ENCODE data around the gene ACTR3.
A peak's percentile ranks its signal among the peaks of the same experiment; 100 is the strongest.
"Not testable (repeated sequence)": the region's sequence is repeated elsewhere in the genome, so short reads cannot be mapped to it uniquely, and the experiment has no call there.

The ACTR3 gene

DNA sequence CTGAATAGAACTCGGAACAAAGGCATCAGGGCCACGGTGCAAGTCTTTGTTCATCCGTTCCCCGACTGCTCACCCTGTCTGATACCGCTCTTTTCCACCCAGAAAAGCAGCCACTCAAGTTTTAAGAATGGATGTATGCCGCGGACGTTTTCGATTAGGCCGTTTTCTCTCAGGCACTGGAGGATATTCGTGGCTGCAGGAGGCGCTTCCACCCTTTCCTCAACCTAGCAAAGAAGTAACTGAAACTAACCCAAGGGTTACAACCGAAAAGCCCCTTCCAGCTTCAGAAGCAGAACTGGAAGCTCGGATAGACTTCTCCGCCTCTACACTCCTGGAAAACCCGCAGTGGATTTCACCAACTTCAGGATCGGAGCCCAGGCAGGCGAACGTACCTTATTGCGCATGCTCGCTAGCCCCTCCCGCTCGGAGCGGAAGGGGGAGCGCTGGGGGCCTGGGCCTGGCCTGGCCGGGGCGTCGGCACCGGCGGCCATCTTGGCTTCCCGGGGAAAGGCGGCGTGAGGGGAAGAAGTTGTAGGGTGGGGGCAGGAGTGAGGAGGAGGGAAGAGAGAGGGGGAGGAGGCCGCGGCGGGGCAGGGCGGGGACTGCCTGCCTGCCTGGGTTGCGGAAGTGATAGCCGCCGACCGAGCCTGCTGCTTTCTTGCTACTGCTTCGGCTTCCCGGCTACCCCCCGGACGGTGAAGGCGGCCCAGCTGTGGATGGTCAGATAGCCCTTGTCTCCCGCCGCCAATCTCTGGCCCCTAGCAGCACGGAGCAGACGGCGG is at the start of gene ACTR3:
TSS of gene ACTR3 (plus strand) at position 619 of the 782 bp plus-strand sequence. CDS start 191 bp downstream, outside the sequence.
- DNase-seq: peak; percentile 96

DNA sequence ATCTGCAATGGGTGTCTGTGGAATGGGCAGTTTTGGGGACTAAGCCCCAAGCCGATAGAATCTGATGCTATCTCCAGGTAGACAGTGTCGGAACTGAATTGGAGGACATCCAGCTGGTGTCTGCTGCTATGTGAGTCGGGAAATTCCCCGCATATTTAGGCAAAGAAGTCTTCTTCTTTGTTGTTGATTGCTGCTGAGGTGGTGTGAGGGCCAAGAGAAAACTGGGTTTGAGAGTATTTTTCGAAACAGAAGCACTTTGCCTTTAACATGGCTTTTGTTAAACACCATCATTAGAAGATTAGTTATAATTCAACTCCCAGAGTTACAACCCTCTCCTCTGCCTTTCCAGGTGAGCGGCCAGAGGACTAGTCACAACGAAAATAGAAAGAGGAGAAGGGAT is 49.4 kb upstream of the ACTR3 start:
- no peak for DNase-seq

DNA sequence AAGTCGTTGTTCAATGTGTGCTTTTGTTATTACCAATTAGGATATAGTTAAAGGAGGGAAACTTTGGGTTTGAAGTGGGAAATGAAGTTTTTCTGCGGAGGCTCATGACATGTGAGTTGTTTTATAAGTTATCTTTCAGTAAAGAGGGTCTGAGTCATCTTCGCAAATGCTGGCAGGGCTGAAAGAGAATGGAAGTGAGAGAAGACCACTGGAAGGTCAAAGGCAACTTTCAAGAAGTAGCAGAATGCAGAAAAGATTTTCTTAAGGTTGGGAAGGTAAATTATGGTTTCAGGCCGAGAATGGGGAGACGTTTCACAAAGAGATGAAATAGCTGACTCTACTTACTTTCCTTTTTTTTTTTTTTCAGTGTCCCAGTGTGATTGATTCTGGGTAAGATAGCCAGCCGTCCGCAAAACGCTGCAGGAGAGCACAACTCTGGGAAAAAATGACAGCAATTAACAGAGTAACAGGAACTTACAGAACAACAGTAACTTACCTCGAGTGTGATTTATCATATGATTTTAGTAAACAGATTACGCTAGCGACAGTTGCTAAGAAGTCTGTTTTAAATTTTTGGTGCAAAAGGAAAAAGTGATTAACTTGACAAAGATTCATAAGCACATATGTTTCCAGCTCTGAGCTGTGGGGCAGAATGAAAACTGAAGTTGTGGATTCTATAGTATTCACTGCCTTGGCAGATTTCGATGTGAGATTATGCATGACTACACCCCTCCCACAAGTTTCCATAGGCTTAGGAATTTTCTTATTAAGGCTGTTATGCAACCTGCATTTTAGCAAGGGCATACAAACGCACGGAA is 46.8 kb upstream of the ACTR3 start:
- DNase-seq: no peak

DNA sequence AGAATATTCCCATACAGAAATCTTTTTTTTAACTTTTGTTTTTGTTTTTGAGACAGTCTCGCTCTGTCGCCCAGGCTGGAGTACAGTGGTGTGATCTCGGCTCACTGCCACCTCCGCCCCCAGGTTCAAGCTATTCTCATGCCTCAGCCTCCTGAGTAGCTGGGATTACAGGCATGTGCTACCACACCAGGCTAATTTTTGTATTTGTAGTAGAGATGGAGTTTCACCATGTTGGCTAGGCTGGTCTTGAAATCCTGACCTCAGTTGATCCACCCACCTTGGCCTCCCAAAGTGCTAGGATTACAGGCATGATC is 46.2 kb upstream of the ACTR3 start:
- not testable (repeated sequence) for DNase-seq

DNA sequence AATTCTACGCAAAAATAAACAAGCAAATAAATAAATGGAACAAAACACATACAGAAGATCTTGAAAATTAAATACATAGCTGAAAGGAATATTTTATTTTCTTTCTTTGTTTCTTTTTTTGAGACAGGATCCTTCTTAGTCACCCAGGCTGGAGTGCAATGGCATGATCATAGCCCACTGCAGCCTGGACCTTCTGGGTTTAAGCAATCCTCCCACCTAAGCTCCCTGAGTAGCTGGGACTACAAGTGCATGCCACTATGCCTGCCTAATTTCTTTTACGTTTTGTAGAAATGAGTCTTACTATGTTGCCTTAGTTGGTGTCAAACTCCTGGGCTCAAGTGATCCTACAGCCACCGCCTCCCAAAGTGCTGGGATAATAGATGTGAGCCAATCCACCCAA is 44.6 kb upstream of the ACTR3 start:
- DNase-seq: no peak

DNA sequence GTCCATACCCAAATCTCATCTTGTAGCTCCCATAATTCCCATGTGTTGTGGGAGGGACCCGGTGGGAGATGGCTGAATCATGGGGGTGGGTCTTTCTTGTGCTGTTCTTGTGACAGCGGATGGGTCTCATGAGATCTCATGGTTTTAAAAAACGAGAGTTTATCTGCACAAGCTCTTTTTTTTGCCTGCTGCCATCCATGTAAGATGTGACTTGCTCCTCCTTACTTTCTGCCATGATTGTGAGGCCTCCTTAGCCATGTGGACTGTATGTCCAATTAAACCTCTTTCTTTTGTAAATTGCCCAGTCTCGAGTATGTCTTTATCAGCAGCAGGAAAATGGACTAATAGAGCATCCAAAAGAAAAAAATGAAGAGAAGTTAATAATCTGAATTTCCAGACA is 44.1 kb upstream of the ACTR3 start:
- DNase-seq: not testable (repeated sequence)

DNA sequence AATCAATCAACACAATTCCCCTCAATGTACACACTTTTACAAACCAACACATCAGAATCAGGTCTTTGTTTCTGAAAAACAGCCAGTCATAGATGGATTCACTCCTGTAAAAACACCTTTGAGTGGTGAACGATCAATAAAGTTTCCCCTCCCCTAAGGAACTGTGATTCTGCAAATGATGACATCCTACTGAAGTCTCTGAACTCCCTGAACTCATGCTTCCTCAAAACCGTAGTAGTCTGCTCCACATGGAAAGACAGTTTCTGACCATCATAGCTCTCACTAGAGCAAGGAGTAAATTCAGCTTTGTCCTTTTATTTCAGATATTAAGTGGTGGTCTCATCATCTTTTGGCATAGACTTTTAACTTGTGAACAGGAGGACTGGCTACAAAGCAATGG is 43.5 kb upstream of the ACTR3 start:
- DNase-seq: no peak

DNA sequence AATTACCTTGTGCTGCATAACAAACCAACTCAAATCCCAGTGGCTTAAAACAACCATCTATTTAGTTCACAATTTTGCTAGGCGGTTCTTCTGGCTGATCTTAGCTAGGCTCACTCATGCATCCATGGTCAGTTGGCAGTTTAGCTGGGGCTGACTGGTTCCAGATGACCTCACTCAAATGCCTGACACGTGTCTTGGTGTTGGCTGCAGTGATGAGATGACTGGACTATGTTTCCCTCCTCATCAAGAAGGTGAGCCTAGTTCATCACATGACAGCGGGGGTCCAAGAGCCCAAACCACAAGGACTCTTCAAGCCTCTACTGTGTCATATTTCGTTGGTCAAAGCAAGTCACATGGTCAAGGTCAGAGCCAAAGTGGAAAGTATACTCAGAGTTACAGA is 42.7 kb upstream of the ACTR3 start:
- no peak for DNase-seq

DNA sequence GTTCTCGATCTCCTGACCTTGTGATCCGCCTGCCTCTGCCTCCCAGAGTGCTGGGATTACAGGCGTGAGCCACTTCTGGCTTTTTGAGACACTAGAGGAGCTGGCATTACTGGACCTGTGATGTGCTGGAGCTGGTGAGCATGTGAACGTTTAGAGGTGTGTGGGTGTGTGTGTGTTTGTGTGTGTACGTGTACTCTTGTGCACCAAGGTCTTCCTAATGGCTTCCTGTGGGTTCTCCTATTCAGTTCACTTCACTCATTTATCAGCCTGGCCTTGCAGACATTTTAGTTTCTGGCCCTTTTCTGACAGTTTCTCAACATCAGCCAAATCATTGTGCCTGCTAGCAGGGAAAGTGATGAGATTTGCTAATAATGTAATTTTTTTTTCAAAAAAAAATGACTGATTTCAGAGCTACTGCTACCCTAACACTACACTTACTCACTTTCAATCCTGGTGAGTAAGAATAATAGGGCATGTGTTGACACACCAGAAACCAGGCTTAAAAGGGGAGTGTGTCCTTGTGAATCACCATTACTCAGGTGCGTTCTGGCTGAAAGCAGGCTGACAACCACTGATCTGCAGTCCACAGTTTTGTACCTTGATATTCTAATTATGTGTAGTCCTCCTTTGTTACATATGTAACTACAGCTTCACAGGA is 41.0 kb upstream of the ACTR3 start:
- DNase-seq: no peak

DNA sequence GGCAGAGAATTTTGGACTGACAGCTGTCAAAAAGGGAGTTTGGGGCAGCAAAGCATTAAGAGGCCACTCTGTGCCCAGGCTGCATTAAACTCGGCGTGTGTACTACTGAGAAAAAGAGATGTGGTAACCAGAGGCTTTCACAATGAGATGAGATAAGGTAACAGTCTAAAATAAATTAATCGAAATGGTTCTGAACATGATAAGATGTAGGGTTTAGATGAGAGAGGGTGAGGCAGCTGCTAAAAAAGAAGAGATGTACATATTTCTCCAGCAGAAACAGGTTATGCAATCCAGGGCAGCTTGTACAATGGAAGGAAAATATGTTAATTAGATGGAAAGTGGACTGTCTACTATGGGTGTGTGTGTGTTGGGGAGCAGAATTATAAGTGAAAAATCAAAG is 39.2 kb upstream of the ACTR3 start:
- no peak for DNase-seq

DNA sequence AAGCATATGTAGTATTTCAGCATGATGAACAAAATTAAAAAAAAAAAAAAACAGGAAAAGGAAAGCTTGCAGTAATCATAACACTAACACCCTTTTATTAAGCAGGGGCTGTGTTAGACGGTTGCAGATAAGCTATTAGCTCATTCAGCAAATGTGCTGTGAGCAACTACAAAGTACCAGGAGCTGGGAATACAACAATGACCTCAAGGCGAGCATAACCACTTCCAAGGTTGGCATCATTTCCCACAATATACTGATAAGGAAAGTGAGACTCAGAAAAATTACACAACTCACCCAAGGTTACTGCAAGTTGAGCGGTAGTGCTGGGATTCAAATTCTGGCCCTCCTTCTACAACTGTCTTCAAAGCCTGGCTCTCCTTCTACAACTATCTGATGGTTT is 38.2 kb upstream of the ACTR3 start:
- DNase-seq: no peak

DNA sequence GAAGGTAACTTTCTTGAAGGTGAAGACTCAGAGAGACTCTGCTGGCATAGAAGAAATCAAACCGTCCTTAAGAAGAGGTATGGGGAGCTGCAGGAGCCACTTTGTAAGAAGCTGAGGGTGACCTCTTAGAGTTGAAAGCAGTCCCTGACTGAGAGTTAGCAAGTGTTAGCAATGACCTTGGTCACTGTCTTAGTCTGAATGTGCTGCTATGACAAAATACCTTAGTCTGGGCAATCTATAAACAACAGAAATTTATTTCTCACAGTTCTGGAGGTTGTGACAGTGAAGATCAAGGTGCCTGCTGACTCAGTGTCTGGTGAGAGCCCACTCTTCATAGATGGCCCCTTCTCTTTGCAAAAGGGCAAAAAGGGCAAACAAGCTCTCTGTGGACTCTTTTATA is 35.7 kb upstream of the ACTR3 start:
- no peak for DNase-seq

DNA sequence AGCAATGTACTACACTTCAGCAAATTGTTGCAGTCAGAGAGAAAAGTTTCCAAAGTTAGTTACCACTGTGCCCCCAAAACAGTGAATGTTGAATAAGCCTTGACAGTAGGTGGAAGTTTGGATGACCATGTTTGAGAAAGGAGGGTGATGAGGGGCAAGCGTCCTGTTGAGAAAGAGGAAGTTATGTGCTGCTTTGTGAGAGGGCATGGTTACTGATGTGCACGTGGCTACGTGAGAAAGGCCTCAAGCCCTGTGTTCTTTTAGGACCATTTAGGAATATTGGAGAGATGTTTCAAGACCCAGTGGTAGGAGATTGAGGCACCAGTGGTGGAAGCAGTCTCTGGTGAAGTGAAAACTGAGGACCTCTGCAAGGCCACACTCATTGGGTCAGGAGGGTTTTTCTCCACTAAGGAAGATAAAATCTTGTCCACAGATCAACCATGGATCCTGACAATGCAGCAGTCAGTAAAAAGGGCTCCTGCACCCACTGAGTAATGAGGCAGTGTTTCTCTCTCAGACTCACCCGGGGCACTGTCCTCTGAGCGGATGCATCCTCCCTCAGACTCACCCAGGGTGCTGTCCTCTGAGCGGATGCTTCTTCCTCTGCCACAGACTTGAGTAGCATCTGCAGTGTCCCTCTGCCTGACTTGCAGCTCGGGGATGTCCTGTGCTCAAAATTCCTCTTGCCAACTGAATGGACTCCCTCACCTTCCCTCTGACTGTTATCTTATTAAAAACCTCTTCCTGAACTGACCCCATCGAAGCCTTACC is 34.7 kb upstream of the ACTR3 start:
- no peak for DNase-seq

DNA sequence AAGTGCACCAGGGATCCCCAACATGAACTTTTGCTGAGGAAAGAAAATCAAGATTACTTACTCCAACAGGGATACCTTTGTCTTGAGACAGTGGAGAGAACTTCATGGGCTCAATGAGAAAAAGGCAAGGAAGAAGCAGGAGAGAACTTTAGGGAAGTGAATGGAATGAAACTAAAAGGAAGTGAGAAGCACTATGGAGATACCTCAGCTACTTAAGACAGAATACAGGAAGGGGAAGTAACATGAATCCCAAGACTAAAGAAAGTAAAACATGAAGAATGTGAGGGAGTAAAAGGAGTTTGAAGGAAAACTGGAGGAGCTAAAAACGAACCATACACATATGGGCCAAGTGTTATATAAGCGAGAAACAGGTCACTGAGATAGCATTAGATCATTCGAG is 32.4 kb upstream of the ACTR3 start:
- DNase-seq: no peak

DNA sequence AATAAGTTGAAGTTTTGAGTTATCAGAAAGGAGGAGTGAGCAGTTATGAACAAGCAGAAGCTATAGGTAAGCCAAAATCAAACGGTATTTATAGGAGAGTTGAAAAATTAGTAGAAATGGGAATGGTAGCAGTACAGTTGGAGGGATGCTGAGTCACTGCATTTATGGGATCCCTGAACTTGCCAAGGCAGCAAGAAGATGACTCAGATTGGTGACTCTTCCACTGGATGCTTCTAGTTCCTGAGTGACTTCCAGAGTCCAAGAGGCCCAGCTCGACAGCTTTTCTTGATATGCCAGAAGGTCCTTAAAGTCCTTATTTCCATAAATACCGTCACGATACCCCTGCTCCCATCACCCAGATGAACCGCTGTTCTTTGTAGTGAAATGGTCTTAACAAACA is 31.1 kb upstream of the ACTR3 start:
- DNase-seq: no peak

DNA sequence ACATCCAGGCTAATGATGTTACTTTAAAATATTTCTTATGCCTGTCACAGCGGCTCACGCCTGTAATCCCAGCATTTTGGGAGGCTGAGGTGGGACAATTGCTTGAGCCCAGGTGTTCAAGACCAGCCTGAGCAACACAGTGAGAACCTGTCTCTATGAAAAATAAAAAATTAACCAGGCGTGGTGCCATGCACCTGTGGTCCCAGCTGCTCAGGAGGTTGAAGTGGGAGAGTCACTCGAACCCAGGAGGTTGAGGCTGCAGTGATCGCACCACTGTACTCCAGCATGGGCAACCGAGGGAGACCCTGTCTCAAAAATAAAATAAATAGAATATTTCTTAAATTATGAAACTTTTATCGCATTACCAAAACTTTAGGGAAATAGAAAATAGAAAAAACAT is 28.1 kb upstream of the ACTR3 start:
- peak; percentile 60 for DNase-seq

DNA sequence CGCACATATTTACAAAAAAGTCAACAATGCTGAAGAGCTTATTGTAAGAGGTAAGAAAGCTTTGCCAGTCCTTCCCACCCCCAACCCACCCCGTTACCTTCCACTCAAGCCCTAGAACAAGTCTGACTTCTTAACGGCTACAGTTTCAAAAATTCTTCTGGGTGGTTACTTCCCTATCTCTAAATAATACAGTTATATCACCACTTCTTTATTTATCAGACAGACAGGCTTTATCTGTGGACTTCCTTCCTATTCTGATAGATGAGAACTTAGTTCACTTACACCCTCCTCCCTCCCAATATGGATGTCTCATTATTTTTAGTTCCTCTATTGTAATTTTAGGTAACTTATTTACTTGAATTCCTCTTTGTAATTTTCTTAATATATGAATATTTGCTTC is 26.7 kb upstream of the ACTR3 start:
- DNase-seq: no peak

DNA sequence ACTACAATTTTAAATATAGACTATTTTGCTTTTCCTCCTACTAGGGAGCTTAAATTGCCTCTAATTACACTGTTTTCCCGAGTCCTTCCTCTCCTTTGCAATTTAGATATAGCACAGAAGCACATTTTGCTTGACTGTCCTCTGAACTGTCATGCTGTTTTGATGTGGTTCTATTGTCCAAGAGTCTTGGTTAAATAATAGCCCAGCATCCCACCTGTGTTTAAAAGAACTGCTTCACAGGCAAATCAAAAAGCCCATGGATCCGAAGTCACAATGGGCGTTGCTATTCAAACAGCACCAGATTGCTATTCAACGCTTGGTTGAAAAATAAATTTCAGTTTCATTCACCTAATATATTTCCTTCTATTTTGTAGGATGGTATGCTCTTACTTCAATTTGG is 22.3 kb upstream of the ACTR3 start:
- peak; percentile 38 for DNase-seq

DNA sequence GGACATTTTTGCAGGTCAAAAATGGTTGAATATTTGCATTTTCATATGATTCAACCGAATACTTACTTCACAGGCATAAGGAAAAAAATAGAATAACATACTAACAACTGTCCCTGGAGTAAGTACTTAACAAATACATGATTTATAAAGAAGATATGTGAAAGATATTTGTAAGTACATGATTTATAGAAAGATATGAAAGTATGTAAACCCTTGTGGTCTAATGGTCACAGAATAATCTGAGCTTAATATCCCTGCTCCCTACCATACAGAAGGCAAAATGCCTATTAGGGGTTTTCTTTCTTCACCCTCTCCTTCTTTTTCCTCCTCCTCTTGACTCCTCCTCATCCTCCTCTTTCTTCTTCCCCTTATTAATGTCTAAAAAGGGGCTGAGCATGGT is 20.6 kb upstream of the ACTR3 start:
- no peak for DNase-seq

DNA sequence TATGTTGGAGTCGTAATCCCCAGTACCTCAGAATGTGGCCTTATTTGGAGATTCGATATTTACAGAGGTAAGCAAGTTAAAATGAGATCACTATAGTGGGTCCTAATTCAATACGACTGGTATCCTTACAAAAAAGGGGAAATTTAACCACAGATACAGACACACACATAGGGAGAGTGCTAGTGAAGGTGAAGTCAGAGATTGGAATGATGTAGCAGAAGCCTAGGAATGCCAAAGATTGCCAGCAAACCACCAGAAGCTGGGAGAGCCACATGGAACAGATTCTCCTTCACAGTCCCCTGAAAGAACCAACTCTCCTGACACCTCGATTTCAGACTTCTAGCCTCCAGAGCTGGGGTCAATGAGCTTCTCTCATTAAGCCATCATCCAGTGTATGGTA is 17.7 kb upstream of the ACTR3 start:
- no peak for DNase-seq

DNA sequence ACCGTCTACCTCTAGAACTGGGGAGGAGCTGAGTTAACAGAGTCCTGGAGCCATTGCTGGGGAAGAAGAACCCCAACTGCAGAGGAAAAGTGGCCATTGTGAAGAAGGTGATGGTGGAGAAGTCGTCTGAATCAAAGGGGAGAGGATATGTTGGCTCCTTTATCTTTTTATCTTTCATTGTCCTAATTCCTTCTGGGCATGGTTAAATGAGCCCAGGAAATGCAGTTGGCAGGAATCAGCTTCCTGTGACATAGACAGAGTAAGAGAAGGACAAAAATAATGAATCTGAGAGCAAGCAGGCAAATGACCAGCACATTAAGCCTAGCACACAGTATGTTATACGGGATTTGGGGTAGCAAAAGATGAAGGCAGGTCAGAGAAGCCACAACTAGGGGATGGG is 16.0 kb upstream of the ACTR3 start:
- no peak for DNase-seq

DNA sequence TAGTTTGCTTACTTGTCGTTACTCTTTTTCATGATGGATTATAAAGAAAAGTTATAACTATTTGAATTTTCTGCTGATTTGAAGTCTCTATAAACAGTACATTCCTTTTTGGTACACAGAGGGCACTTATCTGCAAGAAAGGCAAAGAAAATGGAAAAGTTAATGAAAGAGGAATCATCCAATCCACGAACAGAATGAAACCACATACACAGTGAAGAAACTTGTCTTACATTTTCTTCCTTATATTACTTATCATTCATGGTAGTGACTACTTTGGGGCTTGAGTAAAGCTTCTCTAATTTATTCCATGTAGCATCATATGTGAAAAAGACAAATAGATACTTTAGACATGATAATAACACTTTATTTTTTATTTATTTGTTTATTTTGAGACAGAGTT is 14.8 kb upstream of the ACTR3 start:
- DNase-seq: no peak

Data from NCI-H2171 treated with DMSO at 0.1 percent for 48 hours (cell line).